NCI-H1436 (cell line): ENCODE data around the gene CBLC.
"Not testable (repeated sequence)": the region's sequence is repeated elsewhere in the genome, so short reads cannot be mapped to it uniquely, and the experiment has no call there.

Experiments used
- DNase-seq: peaks from one replicate; lab custom pipeline; 2025; lab: John Stamatoyannopoulos, UW

The CBLC gene

GRCh38 chr19:44765033-44765948 is 12.4 kb upstream of the CBLC start:
- no peak for DNase-seq

DNA sequence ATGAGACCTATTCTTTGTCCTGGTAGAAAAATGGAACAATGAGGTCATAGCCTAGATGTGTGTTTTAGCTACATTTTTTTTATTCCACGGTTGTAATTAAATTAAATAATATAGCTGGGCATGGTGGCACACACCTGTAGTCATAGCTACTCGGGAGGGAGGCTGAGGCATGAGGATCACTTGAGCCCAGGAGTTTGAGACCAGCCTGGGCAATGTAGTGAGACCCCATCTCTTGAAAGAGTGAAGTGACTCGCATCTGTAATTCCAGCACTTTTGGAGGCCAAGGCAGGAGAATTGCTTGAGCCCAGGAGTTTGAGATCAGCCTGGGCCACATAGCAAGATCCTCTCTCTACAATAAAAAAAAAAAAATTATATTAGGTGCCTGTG is 11.7 kb upstream of the CBLC start:
- no peak for DNase-seq

DNA sequence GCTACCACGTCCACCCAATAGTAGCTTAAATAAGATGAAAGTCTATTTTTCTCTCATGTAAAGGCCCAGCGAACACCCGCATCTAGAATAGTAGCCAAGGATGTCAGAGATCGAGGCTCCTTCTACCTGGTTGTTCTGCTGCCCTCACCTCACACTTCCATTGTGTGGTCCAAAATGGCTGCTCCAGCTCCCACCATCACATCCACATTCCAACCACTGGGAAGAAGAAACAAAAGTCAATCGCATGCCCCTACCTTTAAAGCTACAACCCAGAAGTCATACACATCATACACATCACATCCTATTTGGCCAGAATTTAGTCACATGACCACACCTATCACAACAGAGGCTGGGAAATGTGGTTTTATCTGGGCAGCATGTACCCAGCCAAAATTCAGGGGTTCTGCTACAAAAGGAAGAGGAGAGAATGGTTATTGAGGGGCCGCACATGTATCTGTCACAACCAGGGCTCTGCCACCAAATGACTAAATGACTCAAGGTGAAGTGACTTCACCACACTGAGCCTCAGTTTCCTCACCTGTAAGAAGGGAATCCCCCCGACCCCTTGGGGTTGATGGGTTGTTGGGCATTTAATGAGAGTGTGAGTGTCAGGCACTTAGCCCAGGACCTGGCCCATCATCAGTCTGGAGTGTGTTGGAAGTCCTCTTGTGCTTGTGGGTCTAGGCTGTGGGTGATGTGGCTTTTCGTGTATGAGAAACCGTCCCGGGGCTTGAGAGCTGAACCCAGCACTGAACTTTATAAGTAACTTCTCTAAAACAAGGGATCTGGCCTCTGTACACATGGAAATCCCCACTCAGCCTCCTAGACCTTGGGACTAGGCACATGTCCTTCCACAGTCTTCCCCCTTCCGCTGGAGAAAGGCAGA is 10.2 kb upstream of the CBLC start:
- DNase-seq: no peak

GRCh38 chr19:44770550-44771257 is 7.0 kb upstream of the CBLC start:
- peak; percentile 90 for DNase-seq

DNA sequence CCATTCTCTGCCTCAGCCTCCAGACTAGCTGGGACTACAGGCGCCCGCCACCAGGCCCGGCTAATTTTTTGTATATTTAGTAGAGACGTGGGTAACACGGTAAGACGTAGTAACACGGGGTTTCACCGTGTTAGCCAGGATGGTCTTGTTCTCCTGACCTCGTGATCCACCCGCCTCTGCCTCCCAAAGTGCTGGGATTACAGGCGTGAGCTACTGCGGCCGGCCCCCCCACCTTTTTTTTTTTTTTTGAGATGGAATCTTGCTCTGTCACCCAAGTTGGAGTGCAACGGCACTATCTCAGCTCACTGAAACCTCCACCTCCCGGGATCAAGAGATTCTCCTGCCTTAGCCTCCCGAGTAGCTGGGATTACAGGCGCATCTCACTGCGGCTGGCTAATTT is 5.5 kb upstream of the CBLC start:
- not testable (repeated sequence) for DNase-seq

- no peak for DNase-seq
These were observed 4.7 kb upstream of the CBLC start for GRCh38 chr19:44772959-44773358.

- no peak for DNase-seq
These were observed 1.9 kb upstream of the CBLC start for GRCh38 chr19:44775676-44776240.

- DNase-seq: no peak
These were observed 1.1 kb upstream of the CBLC start for GRCh38 chr19:44776402-44777096.

DNA sequence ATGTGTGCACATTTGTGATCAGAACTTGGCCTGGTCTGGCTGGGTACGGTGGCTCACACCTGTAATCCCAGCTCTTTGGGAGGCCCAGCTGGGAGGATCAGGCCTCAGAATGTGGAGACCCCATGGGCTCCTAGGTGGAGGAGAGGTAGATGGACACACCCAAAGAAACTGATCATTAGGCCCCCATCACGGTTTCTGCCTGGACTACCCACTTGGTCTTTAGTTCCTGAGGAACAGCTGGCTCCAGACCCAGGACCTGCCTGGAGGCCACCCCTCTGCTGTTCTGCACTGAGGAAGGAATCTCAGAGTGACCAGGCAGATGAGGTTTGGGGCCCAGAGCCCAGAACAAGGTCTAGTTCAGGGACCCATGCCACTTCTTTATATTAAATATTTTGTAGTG is 1.5 kb downstream of the CBLC start:
- no peak for DNase-seq

DNA sequence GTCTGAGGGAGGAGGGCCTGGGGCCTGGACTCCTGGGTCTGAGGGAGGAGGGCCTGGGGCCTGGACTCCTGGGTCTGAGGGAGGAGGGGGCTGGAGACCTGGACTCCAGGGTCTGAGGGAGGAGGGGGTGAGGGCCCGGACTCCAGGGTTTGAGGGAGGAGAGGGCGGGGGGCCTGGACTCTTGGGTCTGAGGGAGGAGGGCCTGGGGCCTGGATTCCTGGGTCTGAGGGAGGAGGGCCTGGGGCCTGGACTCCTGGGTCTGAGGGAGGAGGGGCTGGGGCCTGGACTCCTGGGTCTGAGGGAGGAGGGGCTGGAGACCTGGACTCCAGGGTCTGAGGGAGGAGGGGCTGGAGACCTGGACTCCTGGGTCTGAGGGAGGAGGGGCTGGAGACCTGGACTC is 4.0 kb downstream of the CBLC start:
- DNase-seq: not testable (repeated sequence)

- no peak for DNase-seq
These were observed 5.0 kb downstream of the CBLC start for GRCh38 chr19:44782729-44783128.

DNA sequence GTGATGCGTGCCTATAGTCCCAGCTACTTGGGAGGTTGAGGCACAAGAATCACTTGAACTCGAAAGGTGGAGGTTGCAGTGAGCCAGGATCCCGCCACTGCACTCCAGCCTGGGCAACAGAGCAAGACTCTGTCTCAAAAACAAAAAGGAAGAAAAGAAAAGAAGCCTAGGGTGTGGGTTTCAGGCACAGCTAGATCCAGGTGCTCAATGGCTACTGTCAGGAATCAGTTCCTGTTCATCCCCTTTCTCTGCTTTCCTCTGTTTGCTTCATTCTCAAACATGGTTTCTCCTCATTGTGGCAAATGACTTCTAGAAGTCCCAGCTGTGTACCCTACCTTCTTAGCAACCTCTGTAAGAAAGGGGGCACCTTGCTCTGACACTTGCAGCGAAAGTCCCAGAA is 5.9 kb downstream of the CBLC start:
- DNase-seq: no peak

- DNase-seq: no peak
These were observed 7.6 kb downstream of the CBLC start for GRCh38 chr19:44785271-44785670.

- no peak for DNase-seq
These were observed 8.3 kb downstream of the CBLC start for GRCh38 chr19:44785993-44786392.

- no peak for DNase-seq
These were observed 11.3 kb downstream of the CBLC start for GRCh38 chr19:44788971-44789370.

DNA sequence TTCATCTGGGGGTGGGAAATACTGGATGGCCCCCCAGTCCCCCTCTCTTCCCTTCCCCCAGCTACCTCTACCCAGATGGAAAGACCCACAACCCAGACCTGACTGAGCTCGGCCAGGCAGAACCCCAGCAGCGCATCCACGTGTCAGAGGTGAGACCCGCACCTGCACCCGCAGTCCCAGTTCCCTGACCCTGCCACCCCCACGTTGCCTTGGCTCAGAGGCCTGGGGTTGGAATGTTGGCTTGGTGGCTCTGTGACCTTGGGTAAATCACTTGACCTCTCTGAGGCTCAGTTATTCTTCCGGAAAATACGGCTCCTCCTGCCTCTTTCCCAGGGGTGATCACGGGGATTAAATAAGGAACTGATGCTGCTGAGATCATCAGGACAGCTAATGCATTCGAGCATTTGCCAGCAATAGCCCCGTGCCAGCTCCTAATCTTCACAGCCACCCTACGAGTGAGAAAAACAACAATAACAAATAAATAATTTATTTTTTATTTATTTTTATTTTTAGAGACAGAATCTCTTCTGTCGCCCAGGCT is 12.3 kb downstream of the CBLC start:
- DNase-seq: no peak

- DNase-seq: no peak
These were observed 14.6 kb downstream of the CBLC start for GRCh38 chr19:44792281-44792680.

DNA sequence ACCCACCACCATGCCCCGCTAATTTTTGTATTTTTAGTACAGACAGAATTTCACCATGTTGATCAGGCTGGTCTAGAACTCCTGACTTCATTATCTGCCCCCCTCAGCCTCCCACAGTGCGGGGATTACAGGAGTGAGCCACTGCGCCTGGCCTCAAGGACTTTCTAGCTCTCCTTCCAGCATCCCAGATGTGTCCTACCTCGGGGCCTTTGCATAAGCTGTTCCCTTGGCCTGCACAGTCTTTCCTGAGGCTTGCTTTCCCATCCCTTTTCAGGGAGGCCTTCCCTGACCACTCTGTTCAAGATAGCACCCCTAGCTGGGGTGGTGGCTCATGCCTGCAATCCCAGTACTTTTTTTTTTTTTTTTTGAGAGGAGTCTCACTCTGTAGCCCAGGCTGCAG is 16.9 kb downstream of the CBLC start:
- DNase-seq: no peak

- no peak for DNase-seq
These were observed 17.8 kb downstream of the CBLC start for GRCh38 chr19:44795398-44795987.

DNA sequence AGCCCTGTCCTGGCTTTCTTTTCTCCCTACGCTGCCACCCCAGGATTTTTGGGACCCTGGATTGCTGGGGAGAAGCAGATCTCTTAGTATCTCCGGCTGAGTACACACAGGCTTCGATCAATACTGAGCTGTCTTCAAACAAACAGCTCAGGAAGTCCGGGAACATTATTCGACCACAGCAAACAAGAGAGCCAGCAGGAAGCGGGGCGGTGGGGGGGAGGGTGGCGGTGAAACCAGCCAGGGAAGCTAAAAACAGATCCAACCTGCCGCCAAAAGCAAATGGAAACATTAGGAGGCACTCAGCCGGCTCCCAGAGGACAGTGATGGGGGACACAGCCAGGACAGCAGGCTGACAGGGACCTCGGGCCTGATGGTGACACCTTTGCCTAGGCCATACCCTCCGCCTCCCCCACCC is 19.0 kb downstream of the CBLC start:
- no peak for DNase-seq
